ENCODE results near the gene HMMR. TPM values are rescaled to one million over a fixed set of nuclear protein-coding genes. Genes with fewer than 3 reads are reported as not detected.
"Not testable (repeated sequence)": the region's sequence is repeated elsewhere in the genome, so short reads cannot be mapped to it uniquely, and the experiment has no call there.

Gene HMMR
- polyA plus RNA-seq, 3 donors from 2014 or later = 0.98 to 1.4 TPM; not detected in 1

DNA sequence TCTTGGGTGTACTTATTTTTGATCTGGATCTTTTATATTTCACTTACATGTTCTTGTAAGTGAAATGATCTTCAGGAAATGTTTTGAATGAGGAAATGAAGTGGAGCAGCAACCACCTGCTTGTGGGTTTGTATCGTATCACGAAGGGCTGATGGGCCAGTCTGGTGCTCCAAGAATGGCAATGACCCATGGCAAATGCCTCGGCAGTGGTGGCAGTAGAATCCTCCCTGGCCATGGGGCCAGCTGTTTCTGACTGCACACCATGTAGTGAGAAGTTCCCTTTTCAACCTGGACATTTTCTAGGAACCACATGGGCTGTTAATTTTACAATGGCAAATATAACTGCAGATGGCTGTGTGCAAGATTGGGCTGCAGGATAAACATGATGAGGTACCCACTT, 74.9 kb downstream of the HMMR start:
- no peak overlapping the region for H3K4me3 Mint-ChIP-seq
- H3K9me3 Mint-ChIP-seq = no peaks in the 10 kb centered on the region
- no peaks in the 10 kb centered on the region for H3K4me1 Mint-ChIP-seq
- H3K36me3 Mint-ChIP-seq = peaks cover 0 to 4% (median 0%) of the 10 kb centered on the region in 3 donors
- DNase-seq = no peak
- no peak overlapping the region for H3K27ac Mint-ChIP-seq
- peaks cover 2 to 9% (median 4%) of the 10 kb centered on the region in 3 donors for H3K27me3 Mint-ChIP-seq (ENCODE audit: low read depth in 3 of 3)

DNA sequence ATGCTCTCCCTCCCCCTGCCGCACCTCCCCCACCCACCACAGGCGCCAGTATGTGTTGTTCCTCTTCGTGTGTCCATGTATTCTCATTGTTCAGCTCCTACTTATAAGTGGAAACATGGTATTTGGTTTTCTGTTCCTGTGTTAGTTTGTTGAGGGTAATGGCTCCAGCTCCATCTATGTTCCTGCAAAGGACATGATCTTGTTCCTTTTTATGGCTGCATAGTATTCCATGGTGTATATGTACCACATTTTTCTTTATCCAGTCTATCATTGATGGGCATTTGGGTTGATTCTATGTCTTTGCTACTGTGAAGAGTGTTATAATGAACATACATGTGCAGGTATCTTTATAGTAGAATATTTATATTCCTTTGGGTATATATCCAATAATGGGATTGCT, 76.0 kb downstream of the HMMR start:
- not testable (repeated sequence) for H3K36me3 Mint-ChIP-seq, H3K9me3 Mint-ChIP-seq, H3K27ac Mint-ChIP-seq, DNase-seq, H3K4me1 Mint-ChIP-seq, H3K4me3 Mint-ChIP-seq
- H3K27me3 Mint-ChIP-seq (ENCODE audit: low read depth in 3 of 3) = peaks cover 2 to 11% (median 7%) of the 10 kb centered on the region in 3 donors

DNA sequence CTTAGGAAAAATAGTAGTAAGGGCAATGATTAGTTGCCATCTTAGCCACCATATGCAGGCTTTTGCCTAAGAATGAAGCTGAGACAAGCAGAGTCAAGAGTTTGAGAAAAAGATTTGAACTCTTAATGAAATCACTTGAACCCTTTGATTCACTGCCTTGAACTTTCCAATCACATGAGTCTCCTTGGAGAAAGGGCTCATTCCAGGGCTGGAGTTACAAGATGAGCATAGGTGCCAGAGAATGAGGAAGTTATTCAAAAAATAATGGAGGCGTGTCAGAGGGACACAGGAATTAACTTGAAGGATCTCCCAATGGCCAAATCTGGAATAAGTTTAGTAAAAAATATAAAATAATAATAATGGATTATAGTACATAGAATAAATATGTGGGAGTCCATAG, 80.3 kb downstream of the HMMR start:
- no peaks in the 10 kb centered on the region for H3K4me1 Mint-ChIP-seq
- H3K4me3 Mint-ChIP-seq = no peak overlapping the region
- H3K36me3 Mint-ChIP-seq = peaks cover 0 to 3% (median 0%) of the 10 kb centered on the region in 3 donors
- H3K27ac Mint-ChIP-seq = no peak overlapping the region
- no peak for DNase-seq
- no peaks in the 10 kb centered on the region for H3K9me3 Mint-ChIP-seq
- peaks cover 0 to 16% (median 3%) of the 10 kb centered on the region in 3 donors for H3K27me3 Mint-ChIP-seq (ENCODE audit: low read depth in 3 of 3)

Other genes with a start within 250 kb of the HMMR start
- gene CCNG1, start 23.0 kb upstream of the HMMR start, polyA plus RNA-seq = 100 to 1,000 TPM in 1 of 3 donors, 10 to 100 TPM in 2; 67.5 to 118 (median 92.9) TPM
- 10 to 100 TPM; 40.5 to 56.3 (median 43.5) TPM for gene NUDCD2, start 530 bp upstream of the HMMR start, polyA plus RNA-seq
- gene MAT2B, start 45.0 kb downstream of the HMMR start, polyA plus RNA-seq = 100 to 1,000 TPM; 336 to 512 (median 345) TPM

Measured in immature natural killer cell (primary cell).